H1 (cell line): ENCODE measurements around the gene KLHL7. TPM values are rescaled to one million over a fixed set of nuclear protein-coding genes. Genes with fewer than 3 reads are reported as not detected.

Experiments used
- CTCF ChIA-PET: fragments of 300-600 bp; sonication (Branson Sonifier 250); formaldehyde crosslinking; loops from one replicate; lab custom pipeline; 2021; ENCODE audit not compliant: partially characterized antibody; lab: Charles Lee
- POLR2A ChIA-PET: fragments of 300-600 bp; sonication (Branson Sonifier 250); formaldehyde crosslinking; loops from one replicate; lab custom pipeline; 2021; ENCODE audit warnings: inconsistent platforms; ENCODE audit not compliant: partially characterized antibody; lab: Charles Lee
- DNase-seq, 2 experiments: peaks; one replicate each; pipeline versions ENCODE4 v3.0.0 to v3.0.0-alpha.2; 2010 to 2022; ENCODE audit warnings: low spot score in 2 of 2, low read depth in 1 of 2, mixed read lengths in 1 of 2
- FAIRE-seq: peaks from 2 replicates; lab custom pipeline; 2011; peaks lifted over from hg19 to GRCh38; lab: Jason Lieb, UNC
- H2AFZ ChIP-seq: 2 replicates; pipeline ENCODE4 v1.8.1; 2012; ENCODE audit warnings: low read length, inconsistent platforms
- H2AK5ac ChIP-seq: 2 replicates; pipeline ENCODE4 v1.6.1; 2013; ENCODE audit warnings: low read depth, low read length
- H2BK120ac ChIP-seq: replicated peaks from 2 replicates; pipeline ENCODE3; 2013; ENCODE audit warnings: low read depth, low read length, inconsistent platforms
- H2BK12ac ChIP-seq: 2 replicates; pipeline ENCODE4 v1.6.1; 2013; ENCODE audit warnings: low read depth, low read length
- H2BK15ac ChIP-seq: 2 replicates; pipeline ENCODE4 v1.6.1; 2013; ENCODE audit warnings: low read length
- H2BK20ac ChIP-seq: 2 replicates; pipeline ENCODE4 v1.6.1; 2013; ENCODE audit warnings: low read length
- H2BK5ac ChIP-seq: 2 replicates; pipeline ENCODE4 v1.6.1; 2013; ENCODE audit warnings: low read depth, low read length
- H3K14ac ChIP-seq: 2 replicates; pipeline ENCODE4 v1.6.1; 2013; ENCODE audit warnings: inconsistent platforms; ENCODE audit not compliant: insufficient read length
- H3K18ac ChIP-seq: 2 replicates; pipeline ENCODE4 v1.6.1; 2013; ENCODE audit warnings: low read length; ENCODE audit errors: extremely low read depth
- H3K23ac ChIP-seq: 2 replicates; pipeline ENCODE4 v1.6.1; 2013; ENCODE audit warnings: inconsistent platforms; ENCODE audit not compliant: insufficient read length
- H3K23me2 ChIP-seq: 2 replicates; pipeline ENCODE4 v1.6.1; 2013; ENCODE audit warnings: low read depth, low read length
- H3K27ac ChIP-seq: 2 replicates; pipeline ENCODE4 v1.6.1; 2011; ENCODE audit warnings: low read depth, low read length, inconsistent platforms
- H3K27me3 ChIP-seq, 4 experiments: replicated peaks in 1 of 4; 1 replicate in 1 of 4; 2 replicates in 3 of 4; pipeline versions ENCODE4 v1.6.1 to v1.8.1; 2011 to 2013; ENCODE audit warnings: low read length in 3 of 4, mild to moderate bottlenecking in 3 of 4, inconsistent platforms in 2 of 4, mixed read lengths in 2 of 4, moderate library complexity in 1 of 4; ENCODE audit not compliant: control insufficient read depth in 3 of 4, insufficient read depth in 3 of 4; ENCODE audit errors: extremely low read depth in 1 of 4
- H3K36me3 ChIP-seq, 4 experiments: 2 replicates each; pipeline versions ENCODE4 v1.6.1 to v1.8.1; 2011 to 2013; ENCODE audit warnings: mild to moderate bottlenecking in 4 of 4, low read length in 3 of 4, moderate library complexity in 2 of 4, control low read depth in 1 of 4, inconsistent platforms in 1 of 4; ENCODE audit not compliant: insufficient read depth in 4 of 4, control insufficient read depth in 2 of 4
- H3K4ac ChIP-seq: replicated peaks from 2 replicates; pipeline ENCODE3; 2013; ENCODE audit warnings: low read length, low read depth, mixed read lengths, inconsistent platforms; ENCODE audit not compliant: insufficient read length
- H3K4me1 ChIP-seq, 4 experiments: replicated peaks in 1 of 4; 1 replicate in 1 of 4; 2 replicates in 3 of 4; pipeline versions ENCODE4 v1.6.1 to v1.8.1; 2011 to 2013; ENCODE audit warnings: low read length in 3 of 4, inconsistent platforms in 2 of 4, mixed read lengths in 1 of 4; ENCODE audit not compliant: insufficient read depth in 4 of 4, control insufficient read depth in 3 of 4
- H3K4me2 ChIP-seq, 2 experiments: 2 replicates each; pipeline versions ENCODE4 v1.6.1 to v1.8.1; 2011 to 2013; ENCODE audit warnings: low read depth in 2 of 2, low read length in 2 of 2, control low read depth in 1 of 2, inconsistent platforms in 1 of 2, mild to moderate bottlenecking in 1 of 2; ENCODE audit not compliant: insufficient read depth in 1 of 2
- H3K4me3 ChIP-seq, 4 experiments: fragments of 200-600, 300-600 bp in 1 of 4; sonication (generic), shearing (Covaris generic), sonication (Bioruptor Twin) in 1 of 4; 2 replicates each; pipeline versions ENCODE4 v1.5.1 to v1.8.1; 2011 to 2016; ENCODE audit warnings: low read length in 4 of 4, low read depth in 3 of 4, control low read depth in 2 of 4, inconsistent platforms in 2 of 4, mild to moderate bottlenecking in 2 of 4, mixed read lengths in 1 of 4, moderate library complexity in 1 of 4; ENCODE audit not compliant: insufficient read depth in 2 of 4; ENCODE audit errors: extremely low read depth in 1 of 4
- H3K56ac ChIP-seq: replicated peaks from 2 replicates; pipeline ENCODE3; 2013; ENCODE audit warnings: low read depth, mild to moderate bottlenecking, mixed read lengths, low read length, inconsistent platforms; ENCODE audit not compliant: insufficient read length
- H3K79me1 ChIP-seq: 2 replicates; pipeline ENCODE4 v1.6.1; 2013; ENCODE audit warnings: low read depth, low read length, control low read depth
- H3K79me2 ChIP-seq, 2 experiments: 2 replicates each; pipeline versions ENCODE4 v1.6.1 to v1.8.1; 2012 to 2013; ENCODE audit warnings: low read length in 2 of 2, mild to moderate bottlenecking in 2 of 2, inconsistent platforms in 1 of 2; ENCODE audit not compliant: insufficient read depth in 2 of 2, control insufficient read depth in 1 of 2
- H3K9ac ChIP-seq, 4 experiments: replicated peaks in 1 of 4; 1 replicate in 1 of 4; 2 replicates in 3 of 4; pipeline versions ENCODE4 v1.6.1 to v1.8.1; 2011 to 2013; ENCODE audit warnings: low read depth in 3 of 4, low read length in 3 of 4, control low read depth in 2 of 4, mild to moderate bottlenecking in 2 of 4, moderate library complexity in 2 of 4, inconsistent platforms in 1 of 4; ENCODE audit errors: extremely low read depth in 1 of 4
- H3K9me3 ChIP-seq, 2 experiments: 2 replicates each; pipeline versions ENCODE4 v1.6.1 to v1.8.1; 2012 to 2013; ENCODE audit warnings: mild to moderate bottlenecking in 2 of 2, moderate library complexity in 2 of 2, control low read depth in 1 of 2, inconsistent platforms in 1 of 2, low read depth in 1 of 2, low read length in 1 of 2, mixed read lengths in 1 of 2; ENCODE audit not compliant: insufficient read depth in 2 of 2
- H4K20me1 ChIP-seq, 2 experiments: replicated peaks in 1 of 2; 2 replicates each; pipeline versions ENCODE3 to v1.8.1; 2011 to 2013; ENCODE audit warnings: inconsistent platforms in 2 of 2, low read length in 2 of 2, mild to moderate bottlenecking in 1 of 2; ENCODE audit not compliant: insufficient read depth in 2 of 2, control insufficient read depth in 1 of 2
- H4K5ac ChIP-seq: 2 replicates; pipeline ENCODE4 v1.6.1; 2013; ENCODE audit warnings: low read length, low read depth, mixed read lengths, inconsistent platforms; ENCODE audit not compliant: insufficient read length
- H4K8ac ChIP-seq: 2 replicates; pipeline ENCODE4 v1.8.0; 2013; ENCODE audit warnings: mild to moderate bottlenecking, moderate library complexity, low read length, inconsistent platforms; ENCODE audit not compliant: insufficient read depth; ENCODE audit errors: extremely low read depth
- H4K91ac ChIP-seq: replicated peaks from 2 replicates; pipeline ENCODE3; 2013; ENCODE audit warnings: low read length, mixed read lengths, inconsistent platforms; ENCODE audit not compliant: insufficient read length
- BCL11A ChIP-seq, 2 experiments: IDR thresholded peaks; one replicate each; pipeline ENCODE4 v1.6.1; 2011; ENCODE audit warnings: low read depth in 2 of 2, low read length in 2 of 2, mild to moderate bottlenecking in 2 of 2
- HDAC2 ChIP-seq, 2 experiments: fragments of 300-600 bp in 1 of 2; sonication (generic) in 1 of 2; IDR thresholded peaks; 2 replicates each; pipeline ENCODE4 v1.6.1; 2011 to 2012; ENCODE audit warnings: low read depth in 2 of 2, low read length in 2 of 2, mild to moderate bottlenecking in 2 of 2, moderate library complexity in 2 of 2, borderline replicate concordance in 1 of 2, inconsistent platforms in 1 of 2
- WGBS, 2 experiments: shearing (Covaris generic) in 1 of 2; methylation state at CpG; one replicate each; pipeline versions ENCODE4 v1.1.6 to v1.1.7; 2013 to 2015; ENCODE audit warnings: low lambda C conversion rate in 2 of 2, mixed read lengths in 2 of 2, inconsistent platforms in 1 of 2, low coverage in 1 of 2, missing lambda C conversion rate in 1 of 2; ENCODE audit not compliant: insufficient replicate concordance in 2 of 2, insufficient coverage in 1 of 2, insufficient read length in 1 of 2; ENCODE audit errors: extremely low coverage in 1 of 2, missing lambda C conversion rate in 1 of 2; 5-methylcytosine and 5-hydroxymethylcytosine counted together
- polyA plus RNA-seq, 7 experiments: library from polyadenylated mRNA; depleted of rRNA in 3 of 7; stranded (reverse) in 5 of 7; unstranded in 2 of 7; fragments of >200 nt in 5 of 7; fragments of 200-250 nt in 2 of 7; gene quantifications; 1 replicate in 5 of 7; 2 replicates in 1 of 7; 4 replicates in 1 of 7; pipeline versions ENCODE4 v1.2.1 to v1.2.3, GENCODE V29; 2011 to 2013; ENCODE audit warnings: missing spikeins in 2 of 7, mixed read lengths in 2 of 7
- total RNA-seq: library from RNA; stranded (reverse); fragmentation: NEBNext Ultra II Directional; extraction: Animal tissue kit (Norgen Biotek cat#: 25700); gene quantifications from 2 replicates; pipeline ENCODE4 v1.2.1, GENCODE V29; 2021
- TF ChIP-seq, protein P1 (sequence below): IDR thresholded peaks from 2 replicates; pipeline ENCODE4 v1.6.1; 2011; ENCODE audit warnings: low read length, improper control_type of control experiment

The KLHL7 gene
- total and polyA plus RNA-seq, 2 of the 8 experiments (the other 6 are each of a cell fraction or from before 2014, with no cell fraction given): 65.3 to 115 TPM

DNA sequence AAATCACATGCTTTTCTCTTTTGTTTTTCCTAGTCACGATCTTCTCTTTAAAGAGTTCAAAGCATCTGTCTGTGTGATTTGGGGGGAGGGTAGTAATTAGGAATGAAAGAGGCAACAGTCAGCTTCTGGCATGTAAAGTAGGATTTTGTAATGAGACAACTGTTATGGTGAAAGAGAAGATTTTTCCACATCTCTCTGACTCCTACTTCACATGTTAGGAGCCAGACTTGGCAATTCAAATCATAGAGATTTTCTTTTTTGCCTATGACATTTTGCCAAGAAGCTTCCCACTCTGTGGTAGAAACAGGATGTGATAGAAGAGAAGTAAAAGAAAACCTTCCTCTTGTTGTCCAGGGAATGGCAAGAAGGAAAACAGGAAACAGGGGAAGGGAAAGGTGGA, 38.3 kb upstream of the KLHL7 start:
- H3K79me1 ChIP-seq: no peaks in the 10 kb centered on the region
- H2BK20ac ChIP-seq: no peak overlapping the region
- no peak overlapping the region for H3K9ac ChIP-seq
- WGBS, 2 experiments: 83% methylated on average over 1 of the region's 1 CpG; no CpG with 5 or more reads in 1 of the 2 experiments
- H3K23me2 ChIP-seq: no peaks in the 10 kb centered on the region
- no peaks in the 10 kb centered on the region for H4K20me1 ChIP-seq
- H2BK15ac ChIP-seq: no peak overlapping the region
- H4K5ac ChIP-seq: no peak overlapping the region
- H2BK12ac ChIP-seq: no peak overlapping the region
- H3K4me1 ChIP-seq: no peaks in the 10 kb centered on the region; a peak in 1 of 7 replicates
- no peak overlapping the region for H3K4me3 ChIP-seq
- no peak overlapping the region for H2AK5ac ChIP-seq
- no peaks in the 10 kb centered on the region for H3K27me3 ChIP-seq
- H3K9me3 ChIP-seq: no peaks in the 10 kb centered on the region
- ChIA-PET POLR2A (interaction anchor here (1.1 kb wide), 1 partner anchor 203 kb away, joined by 4 read pairs; no protein-coding TSS in a partner anchor), CTCF (no interaction called here)
- no peaks in the 10 kb centered on the region for H3K36me3 ChIP-seq
- no peak overlapping the region for H3K14ac ChIP-seq
- TF ChIP-seq, protein P1, sequence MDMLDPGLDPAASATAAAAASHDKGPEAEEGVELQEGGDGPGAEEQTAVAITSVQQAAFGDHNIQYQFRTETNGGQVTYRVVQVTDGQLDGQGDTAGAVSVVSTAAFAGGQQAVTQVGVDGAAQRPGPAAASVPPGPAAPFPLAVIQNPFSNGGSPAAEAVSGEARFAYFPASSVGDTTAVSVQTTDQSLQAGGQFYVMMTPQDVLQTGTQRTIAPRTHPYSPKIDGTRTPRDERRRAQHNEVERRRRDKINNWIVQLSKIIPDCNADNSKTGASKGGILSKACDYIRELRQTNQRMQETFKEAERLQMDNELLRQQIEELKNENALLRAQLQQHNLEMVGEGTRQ: no peak
- TF ChIP-seq HDAC2 (IDR thresholded peaks at IDR 0.05; ENCODE audit: borderline replicate concordance in 1 of 2, low read depth in 2 of 2, low read length in 2 of 2): no peak
- TF ChIP-seq BCL11A (IDR thresholded peaks at IDR 0.05; ENCODE audit: low read depth in 2 of 2, low read length in 2 of 2): no peak
- H4K8ac ChIP-seq: no peak overlapping the region
- no peak overlapping the region for H3K23ac ChIP-seq
- H3K56ac ChIP-seq: no peak overlapping the region
- H3K27ac ChIP-seq: no peak overlapping the region
- no peaks in the 10 kb centered on the region for H3K79me2 ChIP-seq
- H3K4me2 ChIP-seq: no peak overlapping the region
- DNase-seq (no peak), FAIRE-seq (no peak)
- no peak overlapping the region for H2BK5ac ChIP-seq
- H4K91ac ChIP-seq: no peak overlapping the region
- H2BK120ac ChIP-seq: no peak overlapping the region
- no peak overlapping the region for H3K18ac ChIP-seq
- peak overlapping the region; percentile 89 for H2AFZ ChIP-seq
- no peak overlapping the region for H3K4ac ChIP-seq
